ENCODE measurements around the gene NAT8L. TPM values are rescaled to one million over a fixed set of nuclear protein-coding genes. Genes with fewer than 3 reads are reported as not detected.

The NAT8L gene
- total RNA-seq, 4 donors from 2014 or later: under 0.01 to 0.45 (median 0.20) TPM

DNA sequence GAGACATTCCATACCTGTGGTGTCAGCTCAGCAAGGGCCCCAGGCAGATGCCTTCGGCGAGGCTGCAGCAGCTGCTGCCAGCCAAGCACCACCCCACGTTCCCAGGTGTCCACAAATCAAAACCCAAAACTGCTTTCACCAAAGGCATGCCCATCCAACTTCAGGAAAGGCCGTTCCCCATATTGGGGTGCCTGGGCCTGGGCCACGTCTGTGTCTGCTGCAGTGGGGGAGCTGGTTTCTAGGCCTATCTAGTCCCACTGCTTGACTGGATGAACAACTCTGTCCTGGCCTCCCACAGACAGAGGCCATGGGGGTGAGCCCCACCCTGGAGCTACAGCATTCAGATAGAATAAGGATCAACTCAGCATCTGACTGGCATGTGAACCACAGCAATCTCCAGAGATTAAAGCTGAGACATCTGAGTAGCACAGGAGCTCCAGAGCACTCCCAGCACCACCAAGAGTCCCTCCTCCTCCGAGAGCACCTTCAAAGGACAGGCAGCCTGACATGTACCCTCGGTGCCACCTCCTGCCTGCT lies 37.0 kb downstream of the NAT8L start:
- Histone ChIP-seq H3K4me1 (no peaks in the 10 kb centered on the region), H3K9me3 (peaks cover 0 to 12% (median 0%) of the 10 kb centered on the region in 4 donors), H3K27me3 (no peaks in the 10 kb centered on the region), H3K36me3 (peaks cover 0 to 4% (median 0%) of the 10 kb centered on the region in 4 donors), H3K27ac (replicated peaks in 1 of 4) (no peak overlapping the region), H3K4me3 (no peak overlapping the region)
- TF ChIP-seq EP300 (IDR thresholded peaks at IDR 0.05) (no peak), POLR2A (IDR thresholded peaks at IDR 0.05; ENCODE audit: low read depth) (no peak), POLR2AphosphoS5 (IDR thresholded peaks at IDR 0.05) (no peak)
- TF ChIP-seq, protein P1, sequence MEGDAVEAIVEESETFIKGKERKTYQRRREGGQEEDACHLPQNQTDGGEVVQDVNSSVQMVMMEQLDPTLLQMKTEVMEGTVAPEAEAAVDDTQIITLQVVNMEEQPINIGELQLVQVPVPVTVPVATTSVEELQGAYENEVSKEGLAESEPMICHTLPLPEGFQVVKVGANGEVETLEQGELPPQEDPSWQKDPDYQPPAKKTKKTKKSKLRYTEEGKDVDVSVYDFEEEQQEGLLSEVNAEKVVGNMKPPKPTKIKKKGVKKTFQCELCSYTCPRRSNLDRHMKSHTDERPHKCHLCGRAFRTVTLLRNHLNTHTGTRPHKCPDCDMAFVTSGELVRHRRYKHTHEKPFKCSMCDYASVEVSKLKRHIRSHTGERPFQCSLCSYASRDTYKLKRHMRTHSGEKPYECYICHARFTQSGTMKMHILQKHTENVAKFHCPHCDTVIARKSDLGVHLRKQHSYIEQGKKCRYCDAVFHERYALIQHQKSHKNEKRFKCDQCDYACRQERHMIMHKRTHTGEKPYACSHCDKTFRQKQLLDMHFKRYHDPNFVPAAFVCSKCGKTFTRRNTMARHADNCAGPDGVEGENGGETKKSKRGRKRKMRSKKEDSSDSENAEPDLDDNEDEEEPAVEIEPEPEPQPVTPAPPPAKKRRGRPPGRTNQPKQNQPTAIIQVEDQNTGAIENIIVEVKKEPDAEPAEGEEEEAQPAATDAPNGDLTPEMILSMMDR (IDR thresholded peaks at IDR 0.05): no peak
- 85% methylated on average over 6 of the region's 7 CpGs for WGBS
- DNase-seq (ENCODE audit: extremely low spot score): peak; percentile 50
- intact Hi-C loops (cut with DNase I): no loop called here

DNA sequence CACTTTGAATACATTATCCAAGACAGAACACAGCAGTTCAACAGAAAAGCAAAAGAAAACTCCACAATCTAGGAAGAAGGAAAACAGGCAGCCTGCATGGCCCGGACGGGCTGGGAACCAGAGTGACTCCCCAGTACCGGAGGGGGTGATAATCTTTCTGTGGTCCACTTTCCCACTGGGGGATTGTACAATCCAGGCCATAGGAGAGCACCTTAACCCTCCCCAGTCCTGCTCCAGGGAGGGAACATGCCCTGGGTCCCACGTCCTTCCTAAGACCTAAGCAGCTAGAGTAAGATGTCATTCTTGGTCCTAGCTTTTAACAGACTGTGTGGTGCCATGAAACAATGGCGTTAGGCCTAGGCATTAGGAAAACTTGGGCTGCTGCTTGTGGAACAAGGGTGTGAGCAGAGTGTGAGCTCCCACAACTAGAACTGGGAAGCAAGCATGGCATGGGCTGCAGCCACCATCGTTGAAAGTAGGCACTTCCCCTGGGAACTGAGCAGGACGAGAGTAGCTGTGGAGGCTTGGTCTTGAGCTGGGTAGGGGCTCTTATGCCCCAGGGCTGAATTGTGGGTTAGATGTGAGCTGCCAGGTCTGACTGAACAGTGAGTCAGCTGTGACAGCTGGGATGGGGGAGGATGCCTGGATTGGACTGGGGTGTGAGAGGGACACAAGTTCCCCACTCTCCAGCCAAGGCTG lies 42.4 kb downstream of the NAT8L start:
- no peaks in the 10 kb centered on the region for H3K36me3 ChIP-seq
- no peaks in the 10 kb centered on the region for H3K4me1 ChIP-seq
- H3K27ac ChIP-seq (replicated peaks in 1 of 4): no peak overlapping the region
- no peak for DNase-seq (ENCODE audit: extremely low spot score)
- peaks cover 0 to 35% (median 31%) of the 10 kb centered on the region in 4 donors for H3K9me3 ChIP-seq
- TF ChIP-seq POLR2A (IDR thresholded peaks at IDR 0.05; ENCODE audit: low read depth): no peak
- TF ChIP-seq, protein P1 (IDR thresholded peaks at IDR 0.05): no peak
- no peak for TF ChIP-seq EP300 (IDR thresholded peaks at IDR 0.05)
- no peak for TF ChIP-seq POLR2AphosphoS5 (IDR thresholded peaks at IDR 0.05)
- intact Hi-C loops (cut with DNase I): no loop called here
- H3K4me3 ChIP-seq: no peak overlapping the region
- no peaks in the 10 kb centered on the region for H3K27me3 ChIP-seq
- WGBS: 88% methylated on average over 7 of the region's 7 CpGs

GRCh38 chr4:2102045-2102883 lies 43.1 kb downstream of the NAT8L start:
- Histone ChIP-seq H3K36me3 (no peaks in the 10 kb centered on the region), H3K27ac (replicated peaks in 1 of 4) (no peak overlapping the region), H3K9me3 (peaks cover 0 to 33% (median 30%) of the 10 kb centered on the region in 4 donors), H3K4me1 (no peaks in the 10 kb centered on the region), H3K27me3 (no peaks in the 10 kb centered on the region), H3K4me3 (no peak overlapping the region)
- intact Hi-C loops (cut with DNase I): no loop called here
- no peak for TF ChIP-seq POLR2AphosphoS5 (IDR thresholded peaks at IDR 0.05)
- TF ChIP-seq POLR2A (IDR thresholded peaks at IDR 0.05; ENCODE audit: low read depth): no peak
- TF ChIP-seq EP300 (IDR thresholded peaks at IDR 0.05): no peak
- TF ChIP-seq, protein P1 (IDR thresholded peaks at IDR 0.05): no peak
- DNase-seq (ENCODE audit: extremely low spot score): peak; percentile 68
- WGBS: 89% methylated on average over 3 of the region's 4 CpGs

- 82% methylated on average over 5 of the region's 5 CpGs for WGBS
- TF ChIP-seq EP300 (IDR thresholded peaks at IDR 0.05) (no peak), POLR2AphosphoS5 (IDR thresholded peaks at IDR 0.05) (no peak), POLR2A (IDR thresholded peaks at IDR 0.05; ENCODE audit: low read depth) (no peak)
- TF ChIP-seq, protein P1 (IDR thresholded peaks at IDR 0.05): no peak
- Histone ChIP-seq H3K4me1 (no peaks in the 10 kb centered on the region), H3K27ac (replicated peaks in 1 of 4) (no peak overlapping the region), H3K9me3 (peaks cover 0 to 33% (median 30%) of the 10 kb centered on the region in 4 donors), H3K4me3 (no peak overlapping the region), H3K27me3 (no peaks in the 10 kb centered on the region), H3K36me3 (no peaks in the 10 kb centered on the region)
- intact Hi-C loops (cut with DNase I): no loop called here
- no peak for DNase-seq (ENCODE audit: extremely low spot score)
Observed at GRCh38 chr4:2103127-2103842, 44.2 kb downstream of the NAT8L start.

All from esophagus muscularis mucosa (tissue), 4 donors.